Fibroblast of gingiva (primary cell): Measurements from ENCODE around the gene PLLP.

Source experiments
- DNase-seq: peaks from one replicate; pipeline ENCODE4 v3.0.0-alpha.2; 2011; ENCODE audit warnings: low read depth

Gene PLLP

DNA sequence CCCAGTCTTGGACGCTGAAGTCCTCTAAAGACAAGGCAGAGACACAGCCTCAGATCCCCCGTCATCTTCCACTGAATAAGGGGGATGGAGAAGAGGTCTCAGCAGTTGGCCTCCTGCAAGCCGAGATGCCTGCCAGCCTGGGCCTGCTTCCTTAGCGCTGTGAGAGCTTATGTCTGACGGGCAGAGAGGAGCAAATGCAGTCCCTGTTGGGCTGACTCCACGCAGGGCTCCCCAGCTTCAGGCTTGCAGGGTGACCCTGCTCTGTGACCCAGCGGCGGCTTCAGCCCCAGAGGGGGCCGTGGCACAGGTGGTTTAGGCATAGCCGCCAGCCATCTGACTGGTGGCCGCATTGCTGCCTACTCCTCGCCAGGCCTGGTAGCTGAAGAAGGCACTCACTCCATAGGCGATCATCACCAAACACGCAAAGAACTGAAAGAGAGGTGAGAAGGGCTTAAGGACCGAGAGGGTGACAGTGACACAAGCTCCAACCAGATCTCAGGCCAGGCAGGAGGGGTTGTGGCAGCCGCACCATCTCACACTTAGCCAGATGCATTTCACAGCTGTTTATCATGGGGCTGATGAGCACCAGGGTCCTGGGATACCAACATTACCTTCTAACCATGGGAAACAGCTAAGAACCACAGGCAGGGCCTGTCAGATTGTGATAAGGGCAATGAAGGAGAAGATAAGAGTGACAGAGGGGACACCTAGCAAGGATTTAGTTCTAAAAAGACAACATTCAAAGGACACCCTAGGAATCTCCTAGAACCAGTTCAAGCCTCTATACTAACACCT lies 27.7 kb downstream of the PLLP start:
- no peak for DNase-seq

GRCh38 chr16:57255686-57256415 lies 28.6 kb downstream of the PLLP start:
- no peak for DNase-seq

DNA sequence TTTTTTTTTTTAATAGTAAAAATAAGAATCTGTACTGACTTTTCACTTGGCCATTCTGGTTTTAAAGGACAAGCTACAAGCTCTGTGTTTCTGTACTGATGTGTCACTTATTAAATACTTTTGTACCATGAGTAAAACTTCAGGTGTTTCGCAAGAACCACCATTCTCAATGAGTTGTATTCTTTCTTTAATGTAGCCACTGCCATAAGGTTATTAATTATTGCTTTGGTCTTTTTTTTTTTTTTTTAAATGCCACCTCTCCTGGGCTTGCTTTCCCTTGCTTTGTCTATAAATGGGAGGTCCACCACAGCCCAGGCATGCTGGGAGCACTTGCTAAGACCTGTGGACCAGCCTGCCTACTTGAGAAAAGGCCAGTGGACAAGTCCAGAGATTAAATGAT lies 31.0 kb downstream of the PLLP start:
- DNase-seq: no peak

DNA sequence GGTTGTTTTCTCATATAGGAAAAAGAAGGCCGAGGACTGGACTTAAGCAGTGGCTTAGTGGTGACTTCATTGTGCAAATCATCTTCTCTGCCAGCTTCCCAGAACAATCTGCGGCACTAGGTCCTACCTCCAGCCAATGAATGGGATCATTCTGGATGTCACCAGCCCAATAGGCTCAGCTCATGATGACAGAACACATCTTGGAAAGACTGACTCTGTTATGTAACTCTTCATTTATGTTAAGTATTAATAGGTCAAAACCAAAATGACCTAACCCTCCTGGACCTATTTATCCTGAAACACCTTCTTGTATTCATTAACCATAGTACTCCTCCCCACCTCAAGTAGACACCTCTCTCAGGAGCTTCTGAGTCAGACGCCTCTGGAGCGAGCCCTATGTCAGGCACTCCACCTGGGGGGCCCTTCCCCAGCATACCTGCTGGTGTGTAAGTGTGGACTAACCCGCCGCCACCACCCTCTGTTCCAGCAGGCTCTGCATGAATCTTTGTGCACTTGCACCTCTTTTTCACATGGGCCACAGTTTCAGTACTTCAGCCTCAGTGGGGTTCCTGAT lies 32.2 kb downstream of the PLLP start:
- DNase-seq: no peak

GRCh38 chr16:57251352-57251751 lies 33.1 kb downstream of the PLLP start:
- no peak for DNase-seq

DNA sequence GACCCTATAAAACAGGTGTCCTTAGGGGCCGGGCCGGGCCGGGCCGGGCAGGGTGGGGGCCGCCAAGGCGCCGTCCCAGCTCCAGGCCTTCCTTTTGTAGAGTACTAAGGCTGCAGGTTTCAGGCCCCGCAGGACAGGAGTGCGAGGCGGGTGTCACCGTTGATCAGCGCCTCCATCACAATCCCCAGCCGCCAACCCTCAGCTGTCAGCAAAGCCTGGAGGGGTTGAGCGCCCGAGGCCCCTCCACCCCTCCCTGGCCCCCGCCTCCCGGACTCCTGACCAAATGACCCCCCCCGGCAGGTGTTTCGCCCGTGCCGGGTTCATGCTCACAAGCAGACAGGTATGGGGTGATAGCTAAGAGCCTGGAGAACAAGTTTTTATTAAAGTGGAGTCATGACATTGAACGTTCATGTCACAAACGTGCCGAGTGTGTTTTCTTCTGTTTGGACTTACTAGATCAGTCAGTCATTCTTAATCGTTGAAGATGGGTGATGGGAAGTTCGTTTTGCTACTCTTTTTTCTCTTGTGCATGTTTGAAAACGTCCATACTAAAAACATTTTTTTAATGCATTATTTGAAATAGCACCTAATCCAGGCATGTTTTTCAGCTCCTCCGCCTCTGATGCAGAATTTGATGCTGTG lies 38.9 kb downstream of the PLLP start:
- DNase-seq: no peak

DNA sequence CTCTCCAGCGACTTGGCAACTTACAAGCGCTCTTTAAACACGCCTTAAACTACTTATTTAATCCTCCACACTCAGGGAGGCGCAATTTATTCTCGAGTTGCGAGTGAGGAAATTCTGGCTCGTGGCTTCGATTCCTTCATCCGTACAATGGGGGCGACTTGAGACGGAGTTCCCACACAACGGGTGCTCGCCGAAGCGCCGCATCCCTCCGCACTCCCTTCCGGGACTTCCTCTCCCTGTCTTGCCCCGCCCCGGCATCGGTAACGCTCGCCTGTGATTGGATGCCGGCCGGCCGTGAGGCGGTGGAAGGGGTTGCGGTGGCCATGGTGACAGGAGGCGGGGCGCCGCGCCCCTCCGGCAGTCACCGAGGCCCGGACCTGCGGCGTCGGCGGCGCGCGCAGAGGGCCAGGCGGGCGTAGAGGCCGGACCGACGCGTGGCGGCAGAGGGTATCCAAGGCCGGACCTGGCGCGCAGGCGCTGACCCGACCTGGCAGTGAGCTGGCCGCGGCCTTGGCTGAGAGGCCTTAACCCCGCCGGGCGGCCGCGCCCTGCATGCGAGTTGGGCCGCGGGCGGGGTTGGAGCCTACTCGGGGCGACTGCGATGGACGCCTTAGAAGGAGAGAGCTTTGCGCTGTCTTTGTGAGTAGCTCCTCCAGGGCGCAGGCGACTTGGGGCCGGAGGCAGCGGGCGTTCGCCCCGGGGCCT lies 39.6 kb downstream of the PLLP start, which contains the start of gene ARL2BP:
TSS of gene ARL2BP (plus strand) at position 493 of the 705 bp plus-strand sequence. CDS start at position 602, 109 bp downstream.
- peak; percentile 99 for DNase-seq

GRCh38 chr16:57244463-57244766 lies 40.1 kb downstream of the PLLP start:
- DNase-seq: no peak

DNA sequence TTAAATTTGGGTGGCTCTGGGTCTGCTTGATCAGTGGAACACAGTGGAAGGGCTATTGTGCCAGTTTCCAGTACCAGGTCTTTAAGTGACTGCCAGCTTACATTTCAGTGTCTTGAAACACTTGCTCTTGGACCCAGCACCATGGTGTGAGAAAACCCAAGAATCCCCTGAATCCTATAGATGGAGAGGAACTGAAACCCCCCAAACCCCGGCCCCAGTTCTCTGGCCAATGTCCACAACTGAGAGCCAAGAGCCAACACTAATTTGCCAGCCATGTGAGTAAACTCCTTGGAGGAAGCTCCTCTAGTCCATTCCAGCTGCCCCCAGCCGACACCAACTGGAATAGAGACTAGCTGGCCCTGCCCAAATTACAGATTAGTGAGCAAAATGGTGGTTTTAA lies 41.8 kb downstream of the PLLP start:
- no peak for DNase-seq

GRCh38 chr16:57240851-57241250 lies 43.6 kb downstream of the PLLP start:
- DNase-seq: no peak

GRCh38 chr16:57239107-57239506 lies 45.4 kb downstream of the PLLP start:
- DNase-seq: no peak

DNA sequence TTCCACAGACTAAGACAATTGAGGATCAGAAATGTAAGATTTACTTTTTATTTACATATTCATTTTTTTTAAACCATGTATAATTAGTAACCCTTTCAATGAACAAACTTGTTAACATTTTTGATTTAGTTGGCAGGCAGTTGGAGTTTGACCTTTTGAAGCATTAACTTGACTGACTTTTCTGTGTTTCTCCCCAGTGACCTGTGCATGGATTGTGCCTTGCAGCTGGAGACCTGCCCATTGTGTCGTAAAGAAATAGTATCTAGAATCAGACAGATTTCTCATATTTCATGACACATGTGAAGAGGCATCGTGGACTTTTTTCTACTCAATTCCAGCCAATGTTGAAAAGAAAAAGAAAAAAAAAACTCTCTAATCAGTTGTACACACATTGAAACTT lies 45.8 kb downstream of the PLLP start:
- peak; percentile 11 for DNase-seq

DNA sequence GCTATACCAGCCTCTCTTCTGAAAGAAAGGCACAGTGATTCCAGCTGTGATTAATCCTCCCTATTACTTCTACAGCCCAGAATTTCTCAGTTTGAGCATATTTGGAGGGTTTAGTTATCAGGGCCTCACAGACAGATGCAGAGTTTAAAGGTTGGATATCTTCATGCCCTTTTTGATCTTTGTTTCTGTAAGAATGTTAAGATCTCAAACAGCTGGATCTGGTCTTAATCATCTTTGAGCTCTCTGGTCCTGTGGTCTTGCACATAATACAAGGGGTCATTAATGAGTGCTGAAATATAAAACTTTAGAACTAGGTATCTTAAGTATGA lies 48.5 kb downstream of the PLLP start:
- no peak for DNase-seq

DNA sequence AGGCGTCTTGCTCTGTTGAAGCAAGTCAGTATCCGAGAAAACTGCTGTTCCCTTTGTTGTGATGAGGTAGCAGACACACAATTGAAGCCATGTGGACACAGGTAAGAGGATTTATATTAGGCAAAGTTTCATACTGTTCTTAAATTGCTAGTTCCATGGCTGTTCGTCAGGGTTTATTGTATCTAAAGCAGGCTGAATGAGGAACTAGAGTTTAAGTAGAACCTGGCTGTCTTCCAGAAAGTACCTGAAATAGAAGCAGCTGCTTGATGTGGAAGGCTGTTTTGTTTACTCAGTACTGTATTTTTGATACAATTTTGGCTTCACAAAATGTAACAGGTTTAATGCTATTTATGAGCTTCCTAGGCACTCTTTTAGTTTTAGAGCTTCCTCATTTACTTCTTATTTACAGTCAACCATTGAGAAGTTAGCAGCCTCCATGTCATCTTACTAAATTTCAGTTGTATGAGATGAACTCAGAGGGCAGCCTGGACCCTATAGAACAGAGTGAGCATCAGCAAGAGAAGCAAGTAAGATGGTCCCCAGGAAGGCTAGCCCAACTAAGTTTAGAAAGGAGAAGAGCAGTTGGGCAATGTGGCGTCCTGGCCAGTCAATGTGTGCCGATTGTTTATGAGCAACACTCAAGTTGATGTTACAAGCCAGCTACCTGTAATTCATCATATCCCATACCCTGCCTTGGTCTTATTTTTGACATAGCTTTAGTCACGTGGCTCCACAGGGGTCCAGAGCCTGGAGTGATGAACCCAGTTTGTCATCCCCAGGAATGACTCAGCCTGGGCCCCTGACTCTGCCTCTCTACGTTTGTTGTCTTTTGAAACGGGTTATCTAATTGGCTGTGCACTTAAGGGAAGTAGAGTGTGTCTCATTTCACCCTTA lies 49.1 kb downstream of the PLLP start:
- no peak for DNase-seq

DNA sequence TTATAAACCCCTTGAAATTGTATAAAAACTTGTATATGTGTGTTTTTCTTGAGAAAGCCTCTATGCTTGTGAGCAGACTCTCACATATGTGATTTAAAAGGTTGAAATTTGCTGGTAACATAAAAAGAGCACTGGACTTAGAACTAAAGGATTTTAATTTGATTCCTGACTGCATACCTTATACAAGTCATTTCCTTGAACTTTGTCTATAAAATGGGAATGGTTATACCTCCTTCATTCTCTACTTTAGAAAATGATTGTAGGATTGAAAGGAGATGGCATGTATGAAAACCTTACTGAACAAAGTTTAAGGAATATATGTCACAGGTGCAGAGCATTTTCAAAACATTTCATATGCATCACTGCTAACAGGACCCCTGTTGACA lies 49.8 kb downstream of the PLLP start:
- DNase-seq: no peak

DNA sequence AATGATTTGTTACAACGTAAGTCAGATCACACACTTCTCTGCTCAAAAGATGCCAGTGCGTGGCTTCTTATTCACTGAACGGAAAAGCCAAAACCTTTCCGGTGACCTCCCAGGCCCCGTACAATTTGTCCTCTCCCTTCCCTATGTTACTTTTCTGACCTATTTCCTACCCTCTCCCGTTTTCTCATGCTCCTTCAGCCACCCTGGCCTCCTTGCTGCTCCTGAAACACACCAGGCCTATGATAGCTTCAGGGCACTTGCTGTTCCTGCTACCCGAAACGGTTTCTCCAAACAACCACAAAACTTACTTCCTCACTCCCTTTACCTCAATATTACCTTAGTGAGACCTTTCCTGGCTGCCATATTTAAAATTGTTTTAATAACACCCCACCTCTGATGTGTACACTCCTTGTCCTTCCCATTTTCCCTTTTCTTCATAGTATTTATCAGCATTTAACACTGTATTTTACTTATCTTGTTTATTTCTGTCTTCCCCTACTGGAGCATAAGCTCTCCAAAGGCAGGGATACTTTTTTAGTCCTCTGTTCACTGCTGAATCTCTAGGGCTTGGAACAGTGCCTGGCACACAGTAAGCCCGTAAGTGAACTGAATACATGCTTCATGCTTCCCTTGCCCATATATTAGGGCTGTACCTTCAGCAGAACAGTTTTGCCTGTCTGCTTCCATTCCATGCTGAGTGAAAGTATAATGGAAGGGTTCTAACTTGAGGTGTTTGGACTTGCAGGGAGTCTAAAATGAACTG lies 50.3 kb downstream of the PLLP start:
- DNase-seq: no peak

DNA sequence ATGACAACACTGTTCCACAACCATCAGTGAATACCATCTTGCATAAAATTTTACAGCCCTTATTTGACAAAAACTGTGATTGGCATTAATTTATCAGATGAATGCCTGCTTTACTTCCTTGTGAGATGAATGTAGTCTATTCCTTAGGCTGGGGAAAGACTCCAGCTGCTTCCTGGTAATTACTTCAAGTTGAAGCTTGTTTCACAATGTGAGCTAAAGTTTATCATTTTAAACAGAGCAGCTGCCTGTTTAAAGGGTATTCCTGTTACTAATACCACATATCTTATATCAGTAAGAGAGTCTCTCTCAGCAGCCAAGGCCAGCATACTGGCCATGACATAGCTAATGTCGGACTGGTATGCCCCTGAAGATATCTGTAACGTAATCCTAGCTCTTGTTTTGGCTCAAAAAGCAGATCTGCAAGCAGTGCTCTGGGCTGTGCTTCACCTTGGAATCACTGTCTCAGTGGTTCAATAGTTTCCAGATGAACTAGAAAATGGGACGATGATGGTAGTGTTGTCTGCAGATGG lies 52.6 kb downstream of the PLLP start:
- DNase-seq: no peak

DNA sequence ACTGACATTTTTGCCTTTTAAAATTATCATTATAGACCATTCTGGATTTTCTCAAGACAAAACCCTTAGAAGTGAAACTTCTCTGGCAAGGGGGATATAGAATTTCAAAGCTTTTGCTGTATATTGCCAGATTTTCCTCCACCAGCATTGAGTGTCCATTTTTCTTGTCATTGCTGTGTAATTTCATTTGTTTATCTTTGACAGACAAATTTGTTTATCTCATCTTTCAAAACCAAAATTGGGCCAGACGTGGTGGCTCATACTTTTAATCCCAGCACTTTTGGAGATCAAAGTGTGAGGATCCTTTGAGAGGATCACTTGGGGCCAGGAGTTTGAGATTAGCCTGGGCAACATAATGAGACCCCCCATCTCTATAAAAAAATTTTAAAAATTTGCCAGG lies 55.4 kb downstream of the PLLP start:
- no peak for DNase-seq

DNA sequence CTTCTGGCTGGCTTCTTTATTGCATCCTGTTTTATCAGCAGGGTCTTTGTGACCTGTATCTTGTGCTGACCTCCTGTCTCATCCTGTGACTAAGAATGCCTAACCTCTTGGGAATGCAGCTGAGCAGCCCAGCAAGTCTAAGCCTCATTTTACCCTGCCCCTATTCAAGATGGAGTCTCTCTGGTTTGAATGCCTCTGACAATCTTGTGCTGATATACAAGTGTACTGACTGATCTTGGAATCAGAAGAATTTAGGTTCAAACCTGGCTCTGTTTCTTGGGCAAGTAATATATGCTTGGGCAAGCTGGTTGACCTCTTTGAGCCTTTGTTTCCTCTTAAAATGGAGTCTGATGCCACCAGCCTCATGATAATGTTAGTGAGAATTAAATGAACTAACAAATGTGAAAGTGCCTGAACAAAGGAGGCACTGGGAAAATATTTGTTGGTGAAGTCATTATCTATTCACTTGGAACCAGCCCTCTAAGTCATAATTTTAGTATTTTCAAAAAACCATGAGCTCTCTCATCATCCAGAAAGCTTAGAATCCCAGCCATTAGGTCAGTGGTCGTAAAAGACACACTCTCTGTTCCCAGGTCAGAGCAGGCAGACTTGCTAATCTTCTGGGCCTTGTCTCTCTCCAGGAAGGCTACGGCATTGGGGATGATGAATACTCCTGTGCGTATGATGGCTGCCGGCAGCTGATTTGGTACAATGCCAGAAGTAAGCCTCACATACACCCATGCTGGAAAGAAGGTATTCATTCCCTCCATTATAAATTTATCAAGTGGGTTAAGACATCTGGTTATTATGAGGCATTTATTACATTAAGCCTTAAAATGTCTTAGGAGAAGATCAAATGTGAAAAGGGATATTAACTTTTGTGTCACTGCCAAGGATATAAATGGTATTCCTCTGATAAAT lies 57.5 kb downstream of the PLLP start:
- no peak for DNase-seq
